Bronchial epithelial cell (primary cell): Measurements from ENCODE around the gene CKM. TPM values are rescaled to one million over a fixed set of nuclear protein-coding genes. Genes with fewer than 3 reads are reported as not detected.

Experiments used
- DNase-seq: peaks from one replicate; pipeline ENCODE4 v3.0.0-alpha.2; 2010; ENCODE audit warnings: low read depth
- FAIRE-seq: peaks from 2 replicates; lab custom pipeline; 2011; peaks lifted over from hg19 to GRCh38; lab: Jason Lieb, UNC
- H3K27me3 ChIP-seq: 2 replicates; pipeline ENCODE4 v1.5.1; 2011; ENCODE audit warnings: low read length; ENCODE audit not compliant: control insufficient read depth, insufficient read depth
- H3K36me3 ChIP-seq: 2 replicates; pipeline ENCODE4 v1.5.1; 2011; ENCODE audit warnings: low read length; ENCODE audit not compliant: control insufficient read depth, insufficient read depth
- H3K4me3 ChIP-seq: 2 replicates; pipeline ENCODE4 v1.5.1; 2011; ENCODE audit warnings: mild to moderate bottlenecking, low read depth, low read length, control low read depth
- total RNA-seq: library from RNA; depleted of rRNA; stranded (reverse); fragments of >200 nt; gene quantifications from 2 replicates; pipeline ENCODE4 v1.2.1, GENCODE V29; 2014
- TF ChIP-seq, protein P1 (sequence below): IDR thresholded peaks from 2 replicates; pipeline ENCODE4 v1.5.1; 2011; ENCODE audit warnings: mild to moderate bottlenecking, moderate library complexity, low read length, control low read depth, inconsistent platforms; ENCODE audit not compliant: insufficient read depth, severe bottlenecking

CKM gene
- under 0.01 TPM in 1 of 2 replicates, not detected in the other for total RNA-seq

- Histone ChIP-seq H3K27me3 (peaks cover 6% of the 10 kb centered on the region), H3K36me3 (no peaks in the 10 kb centered on the region), H3K4me3 (no peak within 1 kb of the TSS)
- no peak for FAIRE-seq
- no peak for DNase-seq
- TF ChIP-seq, protein P1, sequence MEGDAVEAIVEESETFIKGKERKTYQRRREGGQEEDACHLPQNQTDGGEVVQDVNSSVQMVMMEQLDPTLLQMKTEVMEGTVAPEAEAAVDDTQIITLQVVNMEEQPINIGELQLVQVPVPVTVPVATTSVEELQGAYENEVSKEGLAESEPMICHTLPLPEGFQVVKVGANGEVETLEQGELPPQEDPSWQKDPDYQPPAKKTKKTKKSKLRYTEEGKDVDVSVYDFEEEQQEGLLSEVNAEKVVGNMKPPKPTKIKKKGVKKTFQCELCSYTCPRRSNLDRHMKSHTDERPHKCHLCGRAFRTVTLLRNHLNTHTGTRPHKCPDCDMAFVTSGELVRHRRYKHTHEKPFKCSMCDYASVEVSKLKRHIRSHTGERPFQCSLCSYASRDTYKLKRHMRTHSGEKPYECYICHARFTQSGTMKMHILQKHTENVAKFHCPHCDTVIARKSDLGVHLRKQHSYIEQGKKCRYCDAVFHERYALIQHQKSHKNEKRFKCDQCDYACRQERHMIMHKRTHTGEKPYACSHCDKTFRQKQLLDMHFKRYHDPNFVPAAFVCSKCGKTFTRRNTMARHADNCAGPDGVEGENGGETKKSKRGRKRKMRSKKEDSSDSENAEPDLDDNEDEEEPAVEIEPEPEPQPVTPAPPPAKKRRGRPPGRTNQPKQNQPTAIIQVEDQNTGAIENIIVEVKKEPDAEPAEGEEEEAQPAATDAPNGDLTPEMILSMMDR, result no peak
Observed at GRCh38 chr19:45322744-45323281, at the start of gene CKM. TSS of gene CKM (minus strand) at chr19:45322875. CDS start at chr19:45319713, 3,162 bp downstream.

GRCh38 chr19:45370410-45371204 lies 47.9 kb upstream of the CKM start, which contains the start of gene ERCC2:
TSS of gene ERCC2 (minus strand) at chr19:45370573. CDS start at chr19:45370540, 33 bp downstream.
- Histone ChIP-seq H3K27me3 (no peaks in the 10 kb centered on the region), H3K36me3 (peaks cover 1% of the 10 kb centered on the region), H3K4me3 (peak within 1 kb of the TSS; percentile 77)
- TF ChIP-seq, protein P1, result no peak
- peak; percentile 91 for DNase-seq
- no peak for FAIRE-seq

DNA sequence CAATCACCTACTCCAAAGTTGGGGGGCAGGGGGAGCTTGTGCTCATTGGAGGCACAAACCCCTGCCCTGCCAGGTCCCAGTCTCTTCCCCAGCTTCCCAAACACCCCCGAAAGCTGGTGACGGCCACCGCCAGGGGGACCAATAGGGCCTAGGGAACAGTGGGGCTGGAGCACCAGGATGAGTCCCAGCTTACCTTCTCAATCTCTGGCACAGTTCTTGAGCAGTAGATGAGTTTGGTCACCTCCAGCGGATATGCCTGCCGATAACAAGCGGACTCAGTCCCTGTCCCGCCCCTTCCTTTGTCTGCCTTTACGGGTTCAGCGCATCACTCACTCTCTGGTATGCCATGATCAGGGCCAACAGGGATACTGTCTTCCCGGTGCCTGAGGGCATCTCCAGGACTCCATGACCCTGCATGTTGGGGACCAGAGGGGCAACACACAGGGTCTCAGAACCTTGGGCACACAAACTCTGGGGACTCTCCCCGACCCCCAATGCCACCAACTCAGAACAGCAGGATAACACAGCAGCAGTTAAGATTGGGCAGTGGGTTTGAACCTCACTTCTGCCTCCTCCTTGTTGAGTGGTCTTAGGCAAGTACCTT lies 46.2 kb upstream of the CKM start:
- no peak for FAIRE-seq
- peaks cover 5% of the 10 kb centered on the region for H3K36me3 ChIP-seq
- no peak overlapping the region for H3K4me3 ChIP-seq
- TF ChIP-seq, protein P1, result no peak
- no peaks in the 10 kb centered on the region for H3K27me3 ChIP-seq
- DNase-seq, result no peak

DNA sequence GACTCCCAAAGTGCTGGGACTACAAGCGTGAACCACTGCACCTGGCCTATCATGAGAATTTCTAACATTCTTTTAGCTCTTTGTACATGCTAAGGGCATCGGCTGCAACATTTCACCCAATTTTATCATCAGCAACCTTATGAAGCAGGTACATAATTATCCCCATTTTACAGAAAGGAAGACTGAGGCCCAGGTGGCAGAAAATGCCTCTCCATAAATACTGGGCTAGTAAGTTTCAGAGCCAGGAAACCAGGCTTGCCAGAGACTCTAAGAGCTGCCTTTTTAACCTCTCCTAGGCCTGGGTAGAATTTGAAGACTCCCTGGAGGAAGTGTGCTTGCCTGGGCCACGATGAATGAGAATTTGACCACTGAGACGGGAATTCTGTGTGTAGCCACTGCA lies 45.5 kb upstream of the CKM start:
- H3K27me3 ChIP-seq, result no peaks in the 10 kb centered on the region
- no peak for DNase-seq
- TF ChIP-seq, protein P1, result no peak
- no peak overlapping the region for H3K4me3 ChIP-seq
- H3K36me3 ChIP-seq, result peaks cover 6% of the 10 kb centered on the region
- FAIRE-seq, result no peak

DNA sequence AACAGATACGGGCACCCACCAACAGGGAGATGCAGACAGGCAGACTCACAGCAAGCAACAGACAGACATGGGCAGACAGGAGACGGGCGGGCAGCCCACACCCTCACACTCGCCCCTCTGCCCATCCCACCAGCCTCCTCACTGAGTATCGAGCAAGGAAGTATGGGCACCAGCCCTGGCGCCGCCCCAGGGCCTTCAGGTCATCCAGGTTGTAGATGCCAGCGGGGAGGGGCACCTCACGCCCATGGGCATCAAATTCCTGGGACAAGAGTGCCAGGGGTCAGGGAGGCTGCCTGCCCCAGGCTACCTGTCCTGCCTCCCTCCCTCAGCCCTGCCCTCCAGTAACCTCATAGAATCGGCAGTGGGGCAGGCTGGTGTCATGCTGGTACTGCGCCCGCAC lies 42.0 kb upstream of the CKM start:
- FAIRE-seq (no peak), DNase-seq (no peak)
- TF ChIP-seq, protein P1, result no peak
- Histone ChIP-seq H3K27me3 (no peaks in the 10 kb centered on the region), H3K4me3 (no peak overlapping the region), H3K36me3 (peaks cover 14% of the 10 kb centered on the region)
